Small intestine (tissue), 7 donors: ENCODE measurements around the gene KLHL26. TPM values are rescaled to one million over a fixed set of nuclear protein-coding genes. Genes with fewer than 3 reads are reported as not detected.

Experiments used
- DNase-seq, 2 donors: peaks; one replicate each; pipeline versions ENCODE4 v3.0.0 to v3.0.0-alpha.2; 2013
- FAIRE-seq: peaks from 2 replicates; lab custom pipeline; 2012; peaks lifted over from hg19 to GRCh38; lab: Jason Lieb, UNC
- H3K27ac ChIP-seq, 3 donors: one replicate each; pipeline ENCODE4 v1.5.1; 2013; ENCODE audit warnings: low read length in 2 of 3, mild to moderate bottlenecking in 2 of 3, control low read depth in 1 of 3, inconsistent platforms in 1 of 3, low read depth in 1 of 3, moderate library complexity in 1 of 3
- H3K27me3 ChIP-seq, 3 donors: one replicate each; pipeline ENCODE4 v1.6.1; 2013; ENCODE audit warnings: low read length in 3 of 3, inconsistent platforms in 1 of 3; ENCODE audit not compliant: control insufficient read depth in 3 of 3, insufficient read depth in 3 of 3
- H3K36me3 ChIP-seq, 3 donors: one replicate each; pipeline ENCODE4 v1.6.1; 2013; ENCODE audit warnings: low read length in 3 of 3, inconsistent platforms in 1 of 3, low read depth in 1 of 3, mild to moderate bottlenecking in 1 of 3, moderate library complexity in 1 of 3; ENCODE audit not compliant: control insufficient read depth in 3 of 3, insufficient read depth in 2 of 3
- H3K4me1 ChIP-seq, 3 donors: one replicate each; pipeline ENCODE4 v1.6.1; 2013; ENCODE audit warnings: low read length in 2 of 3, inconsistent platforms in 1 of 3, low read depth in 1 of 3, mild to moderate bottlenecking in 1 of 3, moderate library complexity in 1 of 3; ENCODE audit not compliant: control insufficient read depth in 3 of 3, insufficient read depth in 2 of 3
- H3K4me3 ChIP-seq, 3 donors: one replicate each; pipeline ENCODE4 v1.5.1; 2013; ENCODE audit warnings: low read length in 3 of 3, control low read depth in 1 of 3, inconsistent platforms in 1 of 3, low read depth in 1 of 3, mild to moderate bottlenecking in 1 of 3, moderate library complexity in 1 of 3
- H3K9me3 ChIP-seq, 2 donors: one replicate each; pipeline ENCODE4 v1.6.1; 2013; ENCODE audit warnings: low read depth in 1 of 2, low read length in 1 of 2; ENCODE audit not compliant: control insufficient read depth in 2 of 2, insufficient read depth in 1 of 2
- WGBS, 3 donors: extraction: QIAGEN DNeasy Blood & Tissue Kit; methylation state at CpG; one replicate each; pipeline ENCODE4 v1.1.7; 2013; 5-methylcytosine and 5-hydroxymethylcytosine counted together
- polyA plus RNA-seq, 4 donors: library from polyadenylated mRNA; stranded (reverse) in 3 of 4; unstranded in 1 of 4; fragments of 200-250 nt in 3 of 4; fragments of 120-200 nt in 1 of 4; gene quantifications; one replicate each; pipeline versions ENCODE4 v1.2.1 to v1.2.3, GENCODE V29; 2013
- donor health status: healthy with polysubstance abuse.
- donor health status: control.
- donor health status: control.
- donor health status: Bipolar disorder and iron deficiency.
- donor health status: healthy.

The KLHL26 gene
- polyA plus RNA-seq, 4 donors, result 1.6 to 5.2 (median 3.5) TPM

DNA sequence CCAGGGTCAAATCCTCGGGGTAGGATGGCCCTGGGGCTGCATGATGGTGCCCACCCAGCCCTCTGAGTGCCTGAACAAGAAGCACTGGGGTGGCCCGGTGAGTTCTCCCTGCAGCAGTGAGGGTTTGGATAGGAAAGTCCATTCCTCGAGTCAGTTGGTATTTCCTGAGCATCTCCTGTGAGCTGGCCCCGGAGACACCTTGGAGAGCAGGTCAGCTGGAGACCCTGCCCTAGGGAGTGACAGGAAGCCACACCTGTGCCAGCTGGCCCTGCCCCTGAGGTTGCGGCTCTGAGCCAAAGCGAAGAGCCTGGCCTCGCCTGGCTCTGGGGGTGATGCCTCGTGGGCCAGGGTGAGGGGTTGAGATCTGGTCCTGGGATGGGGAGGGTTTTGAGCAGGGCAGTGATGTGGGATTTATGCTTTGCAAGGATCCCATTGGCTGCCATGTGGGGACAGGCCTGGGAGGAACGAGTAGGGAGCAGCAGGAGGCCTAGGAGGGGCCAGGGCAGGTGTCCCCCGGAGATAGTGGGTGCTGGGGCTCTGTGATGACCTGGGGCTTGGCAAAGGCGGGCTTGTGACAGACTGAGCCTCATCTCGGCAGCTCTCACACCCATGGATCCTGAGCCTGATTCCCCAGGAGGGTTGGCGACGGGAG, 62.7 kb downstream of the KLHL26 start:
- no peak for FAIRE-seq
- 50 to 67% (median 52%) methylated on average over 14 of the region's 14 CpGs for WGBS, 3 donors
- Histone ChIP-seq H3K27ac (no peak overlapping the region), H3K27me3 (no peaks in the 10 kb centered on the region), H3K4me1 (peaks cover 0 to 15% (median 9%) of the 10 kb centered on the region in 3 donors), H3K36me3 (peaks cover 0 to 22% (median 0%) of the 10 kb centered on the region in 3 donors), H3K4me3 (no peak overlapping the region), H3K9me3 (no peaks in the 10 kb centered on the region)
- peak in 1 of 2 donors; percentile 36 for DNase-seq

DNA sequence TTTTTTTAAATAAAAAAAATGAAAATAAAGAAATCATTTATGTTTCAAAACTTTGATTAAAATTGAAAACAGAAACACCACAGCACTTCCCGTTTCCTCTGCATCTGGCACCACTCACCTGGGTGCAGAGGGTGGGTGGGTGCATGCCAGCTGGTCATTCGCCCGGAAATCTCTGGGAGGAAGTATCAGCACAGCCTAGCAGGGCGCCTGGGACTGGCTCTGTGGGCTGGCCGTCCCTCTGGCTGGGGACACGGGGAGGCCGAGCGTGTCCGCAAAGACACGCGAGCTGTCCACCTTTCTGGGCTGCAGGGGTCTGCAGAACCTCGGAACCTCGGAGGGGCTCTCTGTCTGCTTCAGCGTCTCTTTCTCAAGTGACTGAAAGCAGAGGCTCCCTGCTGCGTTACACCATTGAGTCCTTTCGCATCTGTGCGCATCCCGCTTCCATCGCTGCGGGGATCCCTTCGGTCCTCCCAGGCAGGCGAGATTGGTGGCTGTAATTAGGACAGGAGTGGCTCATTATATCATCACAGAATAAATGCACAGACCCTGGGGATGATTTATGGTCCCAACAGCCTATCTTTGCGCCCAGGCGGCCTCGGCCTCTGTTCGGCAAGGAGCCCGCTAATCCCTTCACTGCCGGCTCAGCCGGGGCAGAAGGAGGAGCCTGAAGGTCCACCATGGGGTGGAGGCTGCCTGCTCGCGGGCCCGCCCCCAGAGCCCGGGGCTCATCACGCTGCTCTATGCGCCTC, 63.8 kb downstream of the KLHL26 start:
- Histone ChIP-seq H3K4me3 (peak overlapping the region in 2 of 3 donors; percentile 17 to 34), H3K27me3 (no peaks in the 10 kb centered on the region), H3K9me3 (no peaks in the 10 kb centered on the region), H3K27ac (peak overlapping the region in 2 of 3 donors; percentile 23 to 79), H3K4me1 (peaks cover 0 to 15% (median 9%) of the 10 kb centered on the region in 3 donors), H3K36me3 (peaks cover 0 to 21% (median 0%) of the 10 kb centered on the region in 3 donors)
- FAIRE-seq (no peak), DNase-seq (peak; percentile 69 to 71)
- WGBS, 3 donors, result 4 to 6% (median 5%) methylated on average over 33 to 35 of the region's 35 CpGs

DNA sequence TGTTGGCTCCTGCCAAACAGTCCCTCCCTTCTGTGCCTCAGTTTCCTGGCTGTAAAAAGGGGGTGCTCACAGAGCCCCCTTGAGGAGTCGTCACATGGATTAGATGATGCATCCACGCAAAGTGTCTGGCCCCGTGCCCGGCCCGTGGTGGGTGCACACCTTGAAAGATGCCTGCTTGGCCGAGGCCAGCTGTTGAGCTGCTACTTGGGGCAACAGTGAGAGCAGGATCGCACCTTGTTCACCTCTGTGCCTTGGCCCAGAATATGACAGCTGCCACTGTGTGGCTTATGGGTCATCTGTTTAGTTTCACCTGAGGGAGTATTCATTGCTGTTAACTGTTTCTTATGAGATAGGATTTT, 64.4 kb downstream of the KLHL26 start:
- H3K4me1 ChIP-seq, result peaks cover 0 to 15% (median 9%) of the 10 kb centered on the region in 3 donors

DNA sequence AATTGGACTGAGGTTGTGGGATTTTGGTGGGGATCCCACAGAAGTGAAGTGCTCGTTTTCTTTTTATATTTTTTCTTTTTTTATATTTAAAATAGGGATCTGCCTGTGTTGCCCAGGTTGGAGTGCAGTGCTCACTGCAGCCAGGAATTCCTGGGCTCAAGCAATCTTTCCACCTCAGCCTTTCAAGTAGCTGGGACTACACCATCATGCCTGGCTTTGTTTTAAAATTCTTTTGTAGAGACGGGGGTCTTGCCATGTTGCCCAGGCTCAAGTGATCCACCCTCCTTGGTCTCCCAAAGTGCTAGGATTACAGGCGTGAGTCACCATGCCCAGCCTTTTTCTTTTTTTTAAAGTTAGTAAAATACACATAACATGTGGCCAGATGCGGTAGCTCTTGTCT, 67.2 kb downstream of the KLHL26 start:
- Histone ChIP-seq H3K4me3 (no peak overlapping the region), H3K27me3 (no peaks in the 10 kb centered on the region), H3K36me3 (peaks cover 0 to 11% (median 0%) of the 10 kb centered on the region in 3 donors), H3K27ac (no peak overlapping the region), H3K9me3 (no peaks in the 10 kb centered on the region), H3K4me1 (peaks cover 0 to 15% (median 9%) of the 10 kb centered on the region in 3 donors)
- WGBS, 3 donors, result 88 to 92% (median 91%) methylated on average over 4 of the region's 4 CpGs
- FAIRE-seq (no peak), DNase-seq (no peak)

More for the DNA sequence above, 64.4 kb downstream of the KLHL26 start:
- FAIRE-seq, result no peak
- peak in 1 of 2 donors; percentile 12 for DNase-seq
- H3K27ac ChIP-seq, result no peak overlapping the region
- H3K36me3 ChIP-seq, result peaks cover 0 to 16% (median 0%) of the 10 kb centered on the region in 3 donors
- H3K9me3 ChIP-seq, result no peaks in the 10 kb centered on the region
- no peaks in the 10 kb centered on the region for H3K27me3 ChIP-seq
- H3K4me3 ChIP-seq, result peak overlapping the region in 2 of 3 donors; percentile 17 to 34
- WGBS, 3 donors, result 2 to 15% (median 10%) methylated on average over 7 of the region's 7 CpGs

DNA sequence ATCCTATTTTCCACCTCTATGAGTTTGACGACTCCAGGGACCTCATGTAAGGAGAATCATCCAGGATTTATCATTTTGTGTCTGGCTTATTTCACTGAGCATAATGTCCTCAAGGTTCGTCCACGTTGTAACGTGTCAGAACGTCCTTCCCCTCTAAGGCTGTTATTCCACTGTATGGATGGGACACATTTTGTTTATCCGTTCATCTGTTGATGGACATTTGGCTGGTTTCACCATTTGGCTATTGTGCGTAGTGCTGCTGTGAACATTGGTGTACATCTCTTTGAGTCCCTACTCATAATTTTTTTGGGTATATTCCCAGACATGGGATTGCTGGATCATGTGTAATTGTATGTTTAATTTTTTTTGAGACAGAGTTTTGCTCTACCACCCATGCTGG, 68.1 kb downstream of the KLHL26 start:
- DNase-seq (no peak), FAIRE-seq (no peak)
- Histone ChIP-seq H3K9me3 (no peaks in the 10 kb centered on the region), H3K4me1 (peaks cover 0 to 10% (median 5%) of the 10 kb centered on the region in 3 donors), H3K36me3 (peaks cover 0 to 17% (median 0%) of the 10 kb centered on the region in 3 donors), H3K4me3 (no peak overlapping the region), H3K27ac (no peak overlapping the region), H3K27me3 (no peaks in the 10 kb centered on the region)
- WGBS, 3 donors, result 75 to 96% (median 91%) methylated on average over 7 of the region's 7 CpGs

DNA sequence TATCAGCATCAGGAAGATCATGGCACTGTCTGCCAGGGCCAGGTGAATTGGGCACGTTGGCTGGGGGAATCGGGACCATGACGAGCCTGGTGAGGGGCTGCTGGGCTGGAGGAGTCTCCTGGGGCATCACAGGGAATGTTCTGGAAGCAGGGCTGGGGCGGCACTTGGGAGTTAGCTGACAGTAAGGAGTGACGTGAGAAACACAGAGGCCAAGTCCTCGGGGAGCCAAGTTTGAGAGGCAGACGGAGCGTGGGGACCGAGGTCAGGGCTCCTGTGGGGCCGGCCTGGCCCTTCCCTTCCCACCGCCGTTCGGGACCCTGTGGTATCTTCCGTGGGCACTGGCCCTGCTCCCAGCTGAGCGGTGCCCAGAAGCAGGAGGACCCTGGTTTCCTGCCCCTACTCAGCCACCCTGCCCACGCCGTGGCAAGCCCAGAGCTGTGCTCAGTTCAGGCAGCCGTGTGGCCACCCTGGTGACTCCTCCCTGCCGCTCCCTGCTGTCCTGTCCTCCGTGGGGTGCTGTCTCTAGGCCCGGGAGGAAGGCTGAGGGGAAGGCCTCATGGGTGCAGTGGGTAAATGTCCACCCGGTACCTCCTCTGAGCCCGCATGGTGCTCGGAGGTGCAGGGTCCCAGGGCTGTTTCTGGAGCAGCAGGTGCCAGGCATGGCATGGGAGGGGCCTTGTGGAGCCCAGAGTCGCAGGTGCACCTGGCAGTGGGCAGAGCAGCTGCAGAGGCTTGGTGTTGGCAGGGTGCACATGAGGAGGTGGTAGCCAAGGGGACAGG, 71.8 kb downstream of the KLHL26 start:
- Histone ChIP-seq H3K4me1 (no peaks in the 10 kb centered on the region), H3K36me3 (peaks cover 0 to 29% (median 0%) of the 10 kb centered on the region in 3 donors), H3K27ac (no peak overlapping the region), H3K27me3 (no peaks in the 10 kb centered on the region), H3K4me3 (no peak overlapping the region), H3K9me3 (no peaks in the 10 kb centered on the region)
- FAIRE-seq, result no peak
- peak in 1 of 2 donors; percentile 17 for DNase-seq
- 47 to 74% (median 60%) methylated on average over 24 to 25 of the region's 25 CpGs for WGBS, 3 donors

DNA sequence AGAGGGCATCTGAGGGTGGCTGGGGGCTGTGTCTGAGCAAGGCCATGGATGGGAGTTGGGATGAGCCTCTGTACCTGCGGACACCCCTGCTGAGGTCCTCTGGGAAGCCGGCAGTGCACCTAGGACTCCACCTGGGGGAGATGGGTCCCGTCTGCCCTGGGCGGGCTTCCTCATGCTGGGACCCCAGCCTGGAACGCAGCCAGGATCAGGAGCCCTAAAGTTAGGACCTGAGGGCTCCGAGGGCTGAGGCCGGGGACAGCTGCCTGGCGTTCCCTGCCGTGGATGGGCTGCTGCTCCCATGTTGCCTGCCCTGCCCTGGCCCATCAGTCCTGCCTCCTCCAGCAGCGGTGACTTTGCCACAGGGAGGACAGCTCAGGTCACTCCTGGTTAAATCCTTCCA, 72.7 kb downstream of the KLHL26 start:
- no peak overlapping the region for H3K4me3 ChIP-seq
- FAIRE-seq, result no peak
- no peaks in the 10 kb centered on the region for H3K27me3 ChIP-seq
- no peak overlapping the region for H3K27ac ChIP-seq
- H3K9me3 ChIP-seq, result no peaks in the 10 kb centered on the region
- 82 to 92% (median 88%) methylated on average over 8 to 10 of the region's 10 CpGs for WGBS, 3 donors
- DNase-seq, result no peak
- H3K4me1 ChIP-seq, result no peaks in the 10 kb centered on the region
- peaks cover 0 to 34% (median 0%) of the 10 kb centered on the region in 3 donors for H3K36me3 ChIP-seq

DNA sequence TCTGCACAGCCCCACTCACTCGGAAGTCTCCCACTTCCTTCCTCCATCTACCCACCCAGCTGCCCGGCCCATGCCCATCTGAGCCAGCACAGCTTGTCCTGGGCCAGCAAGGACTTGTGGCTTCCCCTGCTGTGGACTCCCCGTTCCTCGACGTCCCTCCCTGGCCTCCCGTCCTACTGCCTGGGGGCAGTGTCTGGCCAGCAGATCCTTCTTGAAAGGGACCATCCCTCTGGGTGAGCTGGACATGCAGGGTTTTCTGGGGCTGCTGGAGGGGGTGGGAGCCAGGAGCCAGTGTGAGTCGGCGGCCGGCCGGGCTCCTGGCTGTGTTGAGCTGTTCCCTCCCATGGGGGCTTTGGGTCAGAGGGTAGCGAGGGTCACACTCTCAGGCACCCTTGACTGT, 73.4 kb downstream of the KLHL26 start:
- no peak overlapping the region for H3K4me3 ChIP-seq
- FAIRE-seq, result no peak
- WGBS, 3 donors, result 82 to 94% (median 89%) methylated on average over 11 of the region's 11 CpGs
- H3K27me3 ChIP-seq, result no peaks in the 10 kb centered on the region
- H3K9me3 ChIP-seq, result no peaks in the 10 kb centered on the region
- no peaks in the 10 kb centered on the region for H3K4me1 ChIP-seq
- H3K36me3 ChIP-seq, result peaks cover 0 to 35% (median 0%) of the 10 kb centered on the region in 3 donors
- no peak overlapping the region for H3K27ac ChIP-seq
- DNase-seq, result no peak
